Erythroblast (primary cell): ENCODE measurements around the gene STK32C.

Experiments
- GATA1 ChIP-seq: IDR thresholded peaks from 2 replicates; pipeline ENCODE4 v1.6.1; 2011; ENCODE audit warnings: low read depth, mild to moderate bottlenecking, control low read depth, low read length, moderate library complexity
- POLR2A ChIP-seq: IDR thresholded peaks from 2 replicates; pipeline ENCODE4 v1.6.1; 2011; ENCODE audit warnings: mild to moderate bottlenecking, low read length

DNA sequence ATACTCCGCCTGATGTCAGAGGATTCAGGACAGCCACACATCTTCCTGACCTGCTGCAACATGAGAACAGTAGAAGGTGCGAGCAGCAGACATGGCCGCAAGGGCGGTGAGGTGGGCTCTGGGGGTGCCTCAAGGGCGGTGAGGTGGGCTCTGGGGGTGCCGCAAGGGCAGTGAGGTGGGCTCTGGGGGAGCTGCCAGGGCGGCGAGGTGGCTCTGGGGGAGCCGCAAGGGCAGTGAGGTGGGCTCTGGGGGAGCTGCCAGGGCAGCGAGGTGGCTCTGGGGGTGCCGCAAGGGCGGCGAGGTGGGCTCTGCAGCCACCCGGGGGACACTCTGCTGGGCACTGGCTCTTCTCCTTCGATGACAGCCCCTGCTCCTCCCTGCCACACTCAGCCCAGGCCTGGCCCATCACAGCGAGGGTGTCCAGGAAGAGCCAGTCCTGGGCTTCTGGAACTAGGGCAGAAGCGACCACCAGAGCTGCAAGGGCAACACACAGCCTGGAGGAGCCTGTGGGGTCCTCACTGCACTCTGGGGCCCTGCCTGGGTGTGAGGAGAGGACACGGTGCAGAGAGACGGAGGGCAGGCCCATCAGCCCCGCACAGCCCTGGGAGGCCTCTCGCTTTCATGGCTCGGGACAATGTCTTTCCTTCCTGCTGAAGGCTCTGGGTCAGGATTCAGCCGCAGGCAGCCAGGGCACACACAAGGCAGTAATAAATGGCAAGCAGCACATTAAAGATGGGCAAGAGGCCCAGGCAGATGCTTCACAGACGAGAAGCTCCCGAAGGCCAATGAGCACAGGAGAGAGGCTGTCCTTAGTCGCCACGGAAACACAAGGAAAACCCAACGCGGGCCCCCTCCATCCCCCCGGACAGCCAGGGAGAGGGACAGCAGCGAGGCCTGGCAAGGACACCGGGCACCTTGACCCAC, 42.5 kb downstream of the STK32C start:
- TF ChIP-seq POLR2A (no peak), GATA1 (no peak)
